ENCODE measurements around the gene LHFPL6. TPM values are rescaled to one million over a fixed set of nuclear protein-coding genes. Genes with fewer than 3 reads are reported as not detected.

LHFPL6 gene
- total RNA-seq, 6 experiments from 2014 or later: 57.5 to 75.3 (median 61.4) TPM

- peaks cover 31% of the 10 kb centered on the region for H3K4me1 Mint-ChIP-seq (ENCODE audit: low read depth)
- no peaks in the 10 kb centered on the region; the same call in 1 of the 2 replicates for H3K27me3 Mint-ChIP-seq (ENCODE audit: insufficient read depth)
- no peak overlapping the region for H3K27ac Mint-ChIP-seq
Measured at GRCh38 chr13:39550931-39551330, 52.1 kb downstream of the LHFPL6 start.

GRCh38 chr13:39547108-39547507 lies 55.9 kb downstream of the LHFPL6 start:
- peaks cover 19% of the 10 kb centered on the region; the same call in 1 of the 2 replicates for H3K4me1 Mint-ChIP-seq (ENCODE audit: low read depth)
- no peaks in the 10 kb centered on the region for H3K9me3 Mint-ChIP-seq
- no peak for DNase-seq

More at GRCh38 chr13:39550931-39551330, 52.1 kb downstream of the LHFPL6 start:
- H3K9me3 Mint-ChIP-seq: no peaks in the 10 kb centered on the region
- no peak overlapping the region for H3K4me3 Mint-ChIP-seq
- peaks cover 9% of the 10 kb centered on the region for H3K36me3 Mint-ChIP-seq (ENCODE audit: low read depth)
- TF ChIP-seq, protein P1, sequence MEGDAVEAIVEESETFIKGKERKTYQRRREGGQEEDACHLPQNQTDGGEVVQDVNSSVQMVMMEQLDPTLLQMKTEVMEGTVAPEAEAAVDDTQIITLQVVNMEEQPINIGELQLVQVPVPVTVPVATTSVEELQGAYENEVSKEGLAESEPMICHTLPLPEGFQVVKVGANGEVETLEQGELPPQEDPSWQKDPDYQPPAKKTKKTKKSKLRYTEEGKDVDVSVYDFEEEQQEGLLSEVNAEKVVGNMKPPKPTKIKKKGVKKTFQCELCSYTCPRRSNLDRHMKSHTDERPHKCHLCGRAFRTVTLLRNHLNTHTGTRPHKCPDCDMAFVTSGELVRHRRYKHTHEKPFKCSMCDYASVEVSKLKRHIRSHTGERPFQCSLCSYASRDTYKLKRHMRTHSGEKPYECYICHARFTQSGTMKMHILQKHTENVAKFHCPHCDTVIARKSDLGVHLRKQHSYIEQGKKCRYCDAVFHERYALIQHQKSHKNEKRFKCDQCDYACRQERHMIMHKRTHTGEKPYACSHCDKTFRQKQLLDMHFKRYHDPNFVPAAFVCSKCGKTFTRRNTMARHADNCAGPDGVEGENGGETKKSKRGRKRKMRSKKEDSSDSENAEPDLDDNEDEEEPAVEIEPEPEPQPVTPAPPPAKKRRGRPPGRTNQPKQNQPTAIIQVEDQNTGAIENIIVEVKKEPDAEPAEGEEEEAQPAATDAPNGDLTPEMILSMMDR (IDR thresholded peaks at IDR 0.05): no peak
- DNase-seq: no peak

DNA sequence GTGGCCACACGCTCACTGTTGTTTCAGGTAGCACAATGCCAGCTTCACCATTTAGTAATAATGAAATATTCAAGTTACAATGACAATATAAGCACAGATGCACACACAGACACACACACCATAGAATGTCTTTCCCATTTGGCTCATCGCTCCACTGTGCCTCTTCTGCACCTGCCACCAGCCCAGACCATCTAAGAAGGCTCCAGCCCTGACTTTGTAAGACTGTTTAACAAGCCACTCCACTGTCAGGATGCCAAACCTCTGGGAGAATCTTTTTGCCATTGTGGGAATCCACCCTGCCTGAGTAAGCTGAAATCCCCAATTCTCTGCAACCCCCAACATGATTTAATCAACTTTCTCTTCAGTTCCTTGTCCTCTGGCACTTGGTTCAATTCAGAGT lies 60.6 kb downstream of the LHFPL6 start:
- H3K27me3 Mint-ChIP-seq (ENCODE audit: insufficient read depth): no peaks in the 10 kb centered on the region
- no peaks in the 10 kb centered on the region for H3K36me3 Mint-ChIP-seq (ENCODE audit: low read depth)
- DNase-seq: no peak
- no peak overlapping the region for H3K4me3 Mint-ChIP-seq
- peaks cover 30% of the 10 kb centered on the region for H3K4me1 Mint-ChIP-seq (ENCODE audit: low read depth)
- TF ChIP-seq, protein P1 (IDR thresholded peaks at IDR 0.05): no peak
- H3K27ac Mint-ChIP-seq: no peak overlapping the region
- H3K9me3 Mint-ChIP-seq: no peaks in the 10 kb centered on the region

More at GRCh38 chr13:39547108-39547507, 55.9 kb downstream of the LHFPL6 start:
- H3K27me3 Mint-ChIP-seq (ENCODE audit: insufficient read depth): no peaks in the 10 kb centered on the region; the same call in 1 of the 2 replicates
- H3K4me3 Mint-ChIP-seq: no peak overlapping the region
- peaks cover 9% of the 10 kb centered on the region for H3K36me3 Mint-ChIP-seq (ENCODE audit: low read depth)
- TF ChIP-seq, protein P1 (IDR thresholded peaks at IDR 0.05): no peak
- no peak overlapping the region for H3K27ac Mint-ChIP-seq

DNA sequence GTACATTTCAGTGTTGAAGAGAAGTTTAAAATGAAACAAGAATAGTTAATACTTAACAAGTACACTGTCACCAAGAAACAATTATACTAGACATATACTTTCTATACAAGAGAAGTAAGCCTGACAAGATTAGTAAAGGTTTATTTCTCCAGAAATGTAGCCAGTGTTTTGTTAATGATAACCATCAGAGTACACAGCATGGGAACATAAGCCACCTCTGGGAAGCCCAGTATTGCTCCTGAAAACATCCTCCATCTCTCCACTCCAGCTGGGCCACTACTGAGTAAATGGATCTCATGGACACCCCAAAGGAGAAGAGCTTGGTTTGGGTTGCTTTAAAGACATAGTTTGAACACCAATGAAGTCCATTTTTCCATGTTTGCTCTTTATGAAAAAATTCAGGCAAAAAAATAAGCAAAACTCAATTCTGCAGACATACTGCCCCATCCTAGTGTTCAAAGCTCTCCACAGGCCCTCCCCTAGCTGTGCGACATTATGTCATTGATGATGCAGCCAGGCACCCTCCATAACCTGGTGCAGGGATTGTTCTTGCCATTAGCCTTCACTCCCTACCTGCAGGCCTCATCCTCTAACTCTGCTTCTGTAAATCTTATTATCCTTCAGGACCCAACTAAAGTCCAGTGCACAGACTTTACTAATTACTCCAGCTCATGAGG lies 61.9 kb downstream of the LHFPL6 start:
- H3K4me1 Mint-ChIP-seq (ENCODE audit: low read depth): peaks cover 43% of the 10 kb centered on the region
- H3K27me3 Mint-ChIP-seq (ENCODE audit: insufficient read depth): no peaks in the 10 kb centered on the region; the same call in 1 of the 2 replicates
- H3K4me3 Mint-ChIP-seq: no peak overlapping the region
- TF ChIP-seq, protein P1 (IDR thresholded peaks at IDR 0.05): no peak
- H3K27ac Mint-ChIP-seq: no peak overlapping the region
- no peak for DNase-seq
- H3K36me3 Mint-ChIP-seq (ENCODE audit: low read depth): no peaks in the 10 kb centered on the region
- H3K9me3 Mint-ChIP-seq: no peaks in the 10 kb centered on the region

GRCh38 chr13:39538816-39539790 lies 63.9 kb downstream of the LHFPL6 start:
- DNase-seq: peak; percentile 65
- H3K27me3 Mint-ChIP-seq (ENCODE audit: insufficient read depth): no peaks in the 10 kb centered on the region; the same call in 1 of the 2 replicates
- peaks cover 57% of the 10 kb centered on the region for H3K4me1 Mint-ChIP-seq (ENCODE audit: low read depth)
- TF ChIP-seq, protein P1 (IDR thresholded peaks at IDR 0.05): no peak
- no peaks in the 10 kb centered on the region for H3K9me3 Mint-ChIP-seq
- H3K27ac Mint-ChIP-seq: peak overlapping the region; percentile 60
- no peak overlapping the region for H3K4me3 Mint-ChIP-seq
- no peaks in the 10 kb centered on the region for H3K36me3 Mint-ChIP-seq (ENCODE audit: low read depth)

Data from HFFc6 (cell line).